GM13976 (cell line): ENCODE results near the gene COL16A1.
"Not testable (repeated sequence)": the region's sequence is repeated elsewhere in the genome, so short reads cannot be mapped to it uniquely, and the experiment has no call there.

Experiments
- DNase-seq: peaks from one replicate; pipeline ENCODE4 v3.0.0; 2012; ENCODE audit warnings: low spot score
- in situ Hi-C: fragments of 300-500 bp; cut with MboI; formaldehyde crosslinking; loops from one replicate; pipeline ENCODE4 v1.12.0; 2022; ENCODE audit warnings: low sequenced_read_pairs, mixed read lengths, inconsistent platforms; ENCODE audit not compliant: unreplicated experiment
- TF ChIP-seq, protein P1 (sequence below): IDR thresholded peaks from 2 replicates; pipeline ENCODE4 v1.5.1; 2012; ENCODE audit warnings: borderline replicate concordance, mild to moderate bottlenecking; ENCODE audit not compliant: insufficient read depth; ENCODE audit errors: extremely low read depth, missing control alignments, control extremely low read depth

COL16A1 gene

DNA sequence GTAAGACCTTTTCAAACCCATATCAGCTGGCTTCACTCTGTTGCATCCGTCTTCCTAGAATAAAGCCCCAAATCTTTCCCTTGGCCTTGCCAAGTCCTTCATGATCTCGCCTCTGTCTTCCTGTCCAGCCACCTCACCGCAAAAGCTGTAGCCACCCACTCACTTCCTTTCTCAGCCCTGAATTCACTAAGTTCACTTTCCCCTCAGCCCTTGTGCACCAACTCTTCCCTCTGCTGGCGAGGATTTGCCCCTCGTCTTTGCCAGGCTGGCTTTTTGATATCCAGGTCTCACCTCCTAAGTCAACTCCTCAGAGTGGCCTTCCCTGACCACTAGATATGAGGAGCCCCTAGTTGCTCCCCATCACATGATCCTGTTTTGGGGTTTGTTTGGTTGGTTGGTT, 3.9 kb upstream of the COL16A1 start:
- in situ Hi-C loops, result no loop called here
- TF ChIP-seq, protein P1, sequence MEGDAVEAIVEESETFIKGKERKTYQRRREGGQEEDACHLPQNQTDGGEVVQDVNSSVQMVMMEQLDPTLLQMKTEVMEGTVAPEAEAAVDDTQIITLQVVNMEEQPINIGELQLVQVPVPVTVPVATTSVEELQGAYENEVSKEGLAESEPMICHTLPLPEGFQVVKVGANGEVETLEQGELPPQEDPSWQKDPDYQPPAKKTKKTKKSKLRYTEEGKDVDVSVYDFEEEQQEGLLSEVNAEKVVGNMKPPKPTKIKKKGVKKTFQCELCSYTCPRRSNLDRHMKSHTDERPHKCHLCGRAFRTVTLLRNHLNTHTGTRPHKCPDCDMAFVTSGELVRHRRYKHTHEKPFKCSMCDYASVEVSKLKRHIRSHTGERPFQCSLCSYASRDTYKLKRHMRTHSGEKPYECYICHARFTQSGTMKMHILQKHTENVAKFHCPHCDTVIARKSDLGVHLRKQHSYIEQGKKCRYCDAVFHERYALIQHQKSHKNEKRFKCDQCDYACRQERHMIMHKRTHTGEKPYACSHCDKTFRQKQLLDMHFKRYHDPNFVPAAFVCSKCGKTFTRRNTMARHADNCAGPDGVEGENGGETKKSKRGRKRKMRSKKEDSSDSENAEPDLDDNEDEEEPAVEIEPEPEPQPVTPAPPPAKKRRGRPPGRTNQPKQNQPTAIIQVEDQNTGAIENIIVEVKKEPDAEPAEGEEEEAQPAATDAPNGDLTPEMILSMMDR, result peak; percentile 14
- DNase-seq, result peak; percentile 74

- in situ Hi-C loops, DNase-seq: not testable (repeated sequence)
These were observed 3.3 kb upstream of the COL16A1 start for GRCh38 chr1:31707059-31707600.

DNA sequence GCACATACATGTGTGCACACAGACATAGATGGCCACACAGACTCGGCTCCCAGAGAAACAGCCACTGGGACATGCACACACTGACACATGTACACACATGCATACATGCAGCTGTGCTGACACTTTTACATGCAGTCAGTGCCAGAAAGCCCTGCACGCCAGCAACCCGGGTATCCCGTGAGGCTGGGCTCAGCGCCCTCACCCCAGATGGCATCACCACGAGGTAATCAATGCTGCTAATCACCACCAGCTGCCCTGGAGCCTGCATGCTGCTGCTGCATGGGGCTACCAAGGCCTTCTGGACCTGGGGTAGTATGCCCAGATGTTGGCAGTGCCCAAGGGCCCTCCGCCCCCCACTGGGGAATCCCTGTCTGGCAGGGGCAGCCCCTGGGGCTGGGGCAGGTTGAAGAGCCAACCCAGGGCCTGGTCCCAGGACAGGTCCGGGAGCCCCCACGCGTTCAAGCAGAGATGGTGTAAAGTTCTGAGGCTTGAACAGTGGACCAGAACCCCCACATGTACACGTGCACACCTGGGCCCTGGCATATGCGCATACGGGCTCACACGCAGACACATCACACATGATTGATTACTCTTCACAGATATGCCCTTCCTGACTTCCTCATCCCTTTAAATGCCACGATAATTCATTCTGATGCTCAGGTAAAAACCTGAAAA, 2.7 kb upstream of the COL16A1 start:
- TF ChIP-seq, protein P1, result no peak
- no peak for DNase-seq
- in situ Hi-C loops, result no loop called here

DNA sequence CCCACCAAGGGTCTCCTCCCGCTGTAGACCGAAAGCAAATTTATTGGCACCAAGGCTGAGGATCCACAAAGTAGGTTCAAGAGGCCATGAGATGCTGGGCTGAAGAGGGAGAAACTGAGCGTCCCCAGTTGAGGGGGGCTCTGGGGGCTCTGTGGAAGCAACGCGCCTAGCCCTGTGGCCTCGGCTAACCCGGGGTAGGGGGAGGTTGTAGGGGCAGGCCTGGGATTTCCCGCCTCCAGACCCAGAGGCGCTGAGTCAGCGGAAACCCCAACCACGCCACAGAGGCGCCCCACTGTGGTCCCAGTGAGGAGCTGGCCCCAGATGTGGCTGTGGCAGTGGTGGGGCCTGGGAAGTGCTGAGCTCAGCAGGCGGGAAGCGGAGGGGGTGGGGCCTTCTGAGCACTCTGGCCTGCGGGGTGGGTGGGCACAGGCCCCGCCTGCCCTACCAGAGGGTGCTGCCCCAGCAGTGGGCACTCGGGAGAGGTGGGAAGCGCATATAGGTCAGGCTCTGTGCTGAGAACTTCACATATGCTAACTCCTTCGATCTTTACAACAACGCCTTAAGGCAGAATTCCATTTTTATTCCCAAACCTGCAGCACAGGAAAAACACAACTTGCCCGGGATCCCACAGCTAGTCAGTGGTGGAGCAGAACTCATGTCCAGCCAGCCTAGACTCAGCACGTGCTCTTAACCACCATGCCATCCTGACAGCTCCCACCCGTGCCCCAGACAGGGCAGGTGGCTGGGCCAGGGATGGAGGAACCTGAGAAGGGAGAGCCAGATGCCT, 1.5 kb upstream of the COL16A1 start:
- TF ChIP-seq, protein P1, result peak; percentile 64
- DNase-seq, result peak; percentile 87
- in situ Hi-C loops, result no loop called here

DNA sequence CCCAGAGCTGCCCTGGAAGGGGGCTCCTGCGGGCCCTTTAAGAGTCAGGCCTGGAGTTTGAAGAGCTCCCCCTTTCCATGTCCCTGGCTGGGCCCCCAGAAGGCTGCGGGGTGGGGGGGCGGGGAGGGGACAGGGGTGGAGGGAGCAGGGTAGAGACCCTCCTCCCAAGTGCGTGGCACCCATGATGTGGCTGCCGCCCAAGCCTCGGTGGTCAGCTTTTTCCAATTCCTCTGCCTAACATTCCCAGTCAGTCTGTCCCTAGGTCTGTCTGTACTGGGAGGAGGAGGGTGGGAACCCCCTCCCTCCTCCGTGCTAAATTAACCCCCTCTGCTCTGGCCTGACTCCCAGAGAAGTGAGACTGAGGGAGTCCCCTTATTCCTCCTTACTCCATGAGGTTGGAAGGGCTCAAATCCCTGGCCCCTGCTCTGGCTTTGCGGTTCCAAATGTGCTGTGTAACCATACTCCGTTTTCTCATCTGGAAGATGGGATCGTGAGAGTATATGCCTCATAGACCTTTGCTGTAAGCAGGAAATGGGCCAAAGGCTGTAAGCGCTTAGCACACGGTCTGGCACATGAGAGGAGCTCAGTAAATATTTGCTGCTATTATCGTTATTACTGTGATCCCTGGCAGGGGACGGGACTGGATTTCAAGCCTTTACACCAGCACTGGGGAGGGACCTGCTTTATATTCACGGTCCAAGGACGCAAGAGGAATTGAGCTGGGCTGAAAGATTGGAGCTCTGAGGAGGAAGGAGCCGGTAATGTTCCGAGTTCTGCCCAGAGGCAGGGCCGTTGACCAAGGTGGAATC, 658 bp upstream of the COL16A1 start:
- in situ Hi-C loops, result no loop called here
- DNase-seq, result no peak
- TF ChIP-seq, protein P1, result no peak

DNA sequence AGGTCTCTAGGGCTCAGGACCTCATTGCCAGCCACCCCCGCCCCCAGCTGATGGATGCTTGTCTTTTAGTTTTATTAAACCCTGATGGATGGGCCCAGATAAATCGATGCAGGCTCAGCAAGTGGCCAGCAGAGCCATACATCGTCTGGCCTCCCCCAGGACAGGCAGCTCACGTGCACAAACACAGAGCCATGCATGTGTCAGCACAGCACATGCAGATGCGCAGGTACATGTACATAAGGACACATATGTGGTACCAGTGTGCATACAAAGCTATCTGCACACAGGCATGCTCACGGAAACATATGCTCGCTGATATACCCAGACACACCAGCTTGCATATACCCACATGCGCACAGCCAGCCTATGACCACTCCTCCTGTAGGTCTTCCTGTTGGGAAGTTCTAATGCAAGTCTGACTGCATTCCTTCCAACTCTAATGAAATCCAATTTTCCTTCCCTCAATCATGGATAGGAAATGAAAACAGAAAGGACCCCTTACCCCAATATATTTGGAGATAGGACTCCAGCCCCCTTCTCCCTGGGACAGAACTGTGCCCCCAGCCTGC, 897 bp downstream of the COL16A1 start:
- DNase-seq, result no peak
- in situ Hi-C loops, result no loop called here

More for the DNA sequence above, 897 bp downstream of the COL16A1 start:
- TF ChIP-seq, protein P1, result no peak
